Transverse colon (tissue), 3 donors: Measurements from ENCODE around the gene LRP1B.

Source experiments
- CTCF ChIP-seq, 5 experiments: fragments of 200-600 bp in 3 of 5; fragments of 450-650 bp in 2 of 5; sonication (generic) in 3 of 5; IDR thresholded peaks; 1 replicate in 2 of 5; 2 replicates in 3 of 5; pipeline ENCODE4 v1.5.1; 2016 to 2017; ENCODE audit warnings: antibody characterized with exemption in 5 of 5, inconsistent platforms in 3 of 5, mild to moderate bottlenecking in 2 of 5, moderate library complexity in 1 of 5
- EP300 ChIP-seq: sonication (generic); formaldehyde crosslinking; IDR thresholded peaks from one replicate; pipeline ENCODE4 v1.6.1; 2017; ENCODE audit warnings: antibody characterized with exemption, low read depth
- POLR2A ChIP-seq: fragments of 450-650 bp; IDR thresholded peaks from one replicate; pipeline ENCODE4 v1.6.1; 2016; ENCODE audit warnings: antibody characterized with exemption, mild to moderate bottlenecking, moderate library complexity

GRCh38 chr2:141323571-141323970 lies 807.2 kb downstream of the LRP1B start:
- no peak for TF ChIP-seq CTCF (IDR thresholded peaks at IDR 0.05)
- TF ChIP-seq EP300: no peak
- no peak for TF ChIP-seq POLR2A
